A549 (cell line): ENCODE data around the gene KCNQ1. TPM values are rescaled to one million over a fixed set of nuclear protein-coding genes. Genes with fewer than 3 reads are reported as not detected.

Experiments used
- ATAC-seq, 2 experiments: fragments of 200-7000 bp in 1 of 2; fragments of >200 bp in 1 of 2; cut with Nextera tagmentation in 1 of 2; cut with Tn5 transposase in 1 of 2; 3 replicates each; pipeline versions ENCODE4 v1.8.0 to v1.9.1; 2018 to 2020; ENCODE audit warnings: mild to moderate bottlenecking in 1 of 2, moderate library complexity in 1 of 2
- CTCF ChIA-PET: fragments of 300-600 bp; sonication (Branson Sonifier 250); formaldehyde crosslinking; extraction: SDS; loops from one replicate; lab custom pipeline; 2021; ENCODE audit warnings: antibody characterized with exemption, inconsistent platforms; lab: Yijun Ruan, JAX
- POLR2A ChIA-PET: fragments of 350-600 bp; formaldehyde crosslinking; extraction: SDS; loops from one replicate; lab custom pipeline; 2021; ENCODE audit warnings: antibody characterized with exemption, inconsistent platforms; lab: Yijun Ruan, JAX
- DNase-seq, 2 experiments: peaks; one replicate each; pipeline versions ENCODE4 v3.0.0 to v3.0.0-alpha.2; 2011 to 2016; ENCODE audit warnings: low read depth in 1 of 2, low spot score in 1 of 2
- FAIRE-seq: peaks from 2 replicates; lab custom pipeline; 2011; peaks lifted over from hg19 to GRCh38; lab: Jason Lieb, UNC
- H3K27ac ChIP-seq, 2 experiments: fragments of >200 bp; sonication (Bioruptor Twin); formaldehyde crosslinking; 3 replicates each; pipeline ENCODE4 v1.5.1; 2016 to 2017
- H3K4me1 ChIP-seq: fragments of >200 bp; sonication (Bioruptor Twin); formaldehyde crosslinking; 3 replicates; pipeline ENCODE4 v1.6.1; 2016
- H3K4me2 ChIP-seq: fragments of >200 bp; sonication (Bioruptor Twin); formaldehyde crosslinking; 3 replicates; pipeline ENCODE4 v1.6.1; 2016
- H3K4me3 ChIP-seq: fragments of >200 bp; sonication (Bioruptor Twin); formaldehyde crosslinking; 3 replicates; pipeline ENCODE4 v1.5.1; 2016
- H3K9me3 ChIP-seq: fragments of >200 bp; sonication (Bioruptor Twin); formaldehyde crosslinking; 3 replicates; pipeline ENCODE4 v1.6.1; 2016
- CHD4 ChIP-seq: fragments of 200-600 bp; sonication (generic); IDR thresholded peaks from 2 replicates; pipeline ENCODE4 v1.6.1; 2016; ENCODE audit warnings: antibody characterized with exemption, mild to moderate bottlenecking, borderline replicate concordance
- E2F6 ChIP-seq: IDR thresholded peaks from 2 replicates; pipeline ENCODE4 v1.6.1; 2012; ENCODE audit warnings: low read depth, borderline replicate concordance
- EHMT2 ChIP-seq: fragments of 200-600 bp; sonication (generic); IDR thresholded peaks from 2 replicates; pipeline ENCODE4 v1.6.1; 2016; ENCODE audit warnings: antibody characterized with exemption, low read depth, mild to moderate bottlenecking, moderate library complexity
- ELK1 ChIP-seq: fragments of 150-350 bp; IDR thresholded peaks from 2 replicates; pipeline ENCODE4 v1.6.1; 2014; ENCODE audit warnings: low read depth, mild to moderate bottlenecking, low read length
- EP300 ChIP-seq, 2 experiments: fragments of >200 bp; sonication (Bioruptor Twin); formaldehyde crosslinking; IDR thresholded peaks; 2 replicates in 1 of 2; 3 replicates in 1 of 2; pipeline ENCODE4 v1.6.1; 2016 to 2017
- FOSL2 ChIP-seq, 2 experiments: fragments of 450-650 bp in 1 of 2; fragments of >200 bp in 1 of 2; sonication (Bioruptor Twin) in 1 of 2; formaldehyde crosslinking; IDR thresholded peaks; 2 replicates each; pipeline versions ENCODE4 v1.5.0 to v1.6.1; 2016 to 2020; ENCODE audit warnings: mild to moderate bottlenecking in 1 of 2, moderate library complexity in 1 of 2
- HOXB13 ChIP-seq: fragments of 250-450 bp; sonication (Bioruptor Pico); IDR thresholded peaks from 2 replicates; pipeline ENCODE4 v1.5.0; 2020; ENCODE audit warnings: low read depth, mild to moderate bottlenecking, moderate library complexity
- JUN ChIP-seq, 2 experiments: fragments of >200 bp; sonication (Bioruptor Twin); formaldehyde crosslinking; IDR thresholded peaks; 2 replicates in 1 of 2; 3 replicates in 1 of 2; pipeline ENCODE4 v1.6.1; 2016 to 2017
- KDM1A ChIP-seq: fragments of 200-600 bp; sonication (generic); IDR thresholded peaks from 2 replicates; pipeline ENCODE4 v1.6.1; 2016; ENCODE audit warnings: low read depth, mild to moderate bottlenecking
- MAFK ChIP-seq: fragments of 450-650 bp; IDR thresholded peaks from 2 replicates; pipeline ENCODE4 v1.6.1; 2014; ENCODE audit not compliant: partially characterized antibody
- MAZ ChIP-seq: fragments of 150-350 bp; IDR thresholded peaks from 2 replicates; pipeline ENCODE4 v1.6.1; 2014; ENCODE audit warnings: antibody characterized with exemption, low read depth, low read length, borderline replicate concordance
- NFE2L2 ChIP-seq: fragments of 150-350 bp; conservative IDR thresholded peaks from 2 replicates; pipeline ENCODE4 v1.6.1; 2014; ENCODE audit warnings: low read length
- RARB ChIP-seq: fragments of 250-450 bp; sonication (Bioruptor Pico); IDR thresholded peaks from 2 replicates; pipeline ENCODE4 v1.8.0; 2021; ENCODE audit warnings: mild to moderate bottlenecking, moderate library complexity
- REST ChIP-seq: fragments of 200-600 bp; sonication (generic); IDR thresholded peaks from 2 replicates; pipeline ENCODE4 v1.6.1; 2016; ENCODE audit warnings: antibody characterized with exemption, mild to moderate bottlenecking, moderate library complexity
- RNF2 ChIP-seq: fragments of 200-600 bp; sonication (generic); IDR thresholded peaks from 2 replicates; pipeline ENCODE4 v1.6.1; 2016; ENCODE audit warnings: low read depth, mild to moderate bottlenecking, antibody characterized with exemption, moderate library complexity, borderline replicate concordance
- SMC3 ChIP-seq: fragments of >200 bp; sonication (Bioruptor Twin); formaldehyde crosslinking; IDR thresholded peaks from 3 replicates; pipeline ENCODE4 v1.6.1; 2018; ENCODE audit warnings: inconsistent platforms
- ZC3H11A ChIP-seq: fragments of 450-650 bp; IDR thresholded peaks from 2 replicates; pipeline ENCODE4 v1.6.1; 2014; ENCODE audit warnings: antibody characterized with exemption, mild to moderate bottlenecking
- ZSCAN20 ChIP-seq: fragments of 250-450 bp; sonication (Bioruptor Pico); IDR thresholded peaks from 2 replicates; pipeline ENCODE4 v1.8.0; 2022; ENCODE audit warnings: mild to moderate bottlenecking, moderate library complexity
- WGBS: methylation state at CpG from one replicate; pipeline ENCODE4 v1.1.6; 2017; ENCODE audit errors: missing lambda C conversion rate; 5-methylcytosine and 5-hydroxymethylcytosine counted together
- polyA plus RNA-seq, 4 experiments: library from polyadenylated mRNA; depleted of rRNA in 3 of 4; stranded (reverse); fragments of >200 nt; fragmentation: RNase III in 1 of 4; extraction: RNeasy Plus Mini Kit Qiagen cat#74134 plus additional on column Dnase treatment in 1 of 4; gene quantifications; 2 replicates in 3 of 4; 3 replicates in 1 of 4; pipeline ENCODE4 v1.2.3, GENCODE V29; 2011 to 2017

KCNQ1 gene
- polyA plus RNA-seq, 2 of the 4 experiments (the other 2 are of a cell fraction) = 0.14 to 0.17 TPM

GRCh38 chr11:2781408-2782274, 336.8 kb downstream of the KCNQ1 start (continued):
- TF ChIP-seq REST = no peak
- TF ChIP-seq ZSCAN20 (CRISPR knock-in tag) = no peak
- TF ChIP-seq RNF2 = no peak
- TF ChIP-seq KDM1A = no peak
- TF ChIP-seq, all 56 proteins: peak for 0

GRCh38 chr11:2782769-2783168, 338.0 kb downstream of the KCNQ1 start:
- ChIA-PET CTCF (no interaction called here), POLR2A (no interaction called here)
- no peak for ATAC-seq
- Histone ChIP-seq H3K4me3 (no peak overlapping the region), H3K27ac (no peak overlapping the region), H3K9me3 (no peaks in the 10 kb centered on the region), H3K4me2 (no peak overlapping the region), H3K4me1 (peaks cover 22% of the 10 kb centered on the region)
- TF ChIP-seq E2F6 = no peak
- no peak for TF ChIP-seq EHMT2
- no peak for TF ChIP-seq MAFK
- TF ChIP-seq NFE2L2 = no peak
- TF ChIP-seq ELK1 = no peak
- no peak for TF ChIP-seq SMC3
- TF ChIP-seq JUN (IDR thresholded peaks at IDR 0.05) = no peak
- TF ChIP-seq ZC3H11A = no peak
- no peak for TF ChIP-seq FOSL2 (IDR thresholded peaks at IDR 0.05)
- TF ChIP-seq FOSL2 (CRISPR knock-in tag; IDR thresholded peaks at IDR 0.05) = no peak
- no peak for TF ChIP-seq RARB (CRISPR knock-in tag)
- no peak for TF ChIP-seq REST
- TF ChIP-seq MAZ = no peak
- TF ChIP-seq EP300 (IDR thresholded peaks at IDR 0.05) = no peak
- no peak for TF ChIP-seq CHD4
- TF ChIP-seq HOXB13 (CRISPR knock-in tag) = no peak
- DNase-seq = no peak
- 34% methylated on average over 2 of the region's 2 CpGs for WGBS
- no peak for FAIRE-seq
